GM21526 (cell line): ENCODE results near the gene SNAPC3.
A peak's percentile ranks its signal among the peaks of the same experiment; 100 is the strongest.
"Not testable (repeated sequence)": the region's sequence is repeated elsewhere in the genome, so short reads cannot be mapped to it uniquely, and the experiment has no call there.

Experiments
- ATAC-seq: cut with Tn5 transposase; IDR thresholded peaks from one replicate; pipeline ENCODE4 v1.9.1; 2021; ENCODE audit warnings: moderate library complexity; ENCODE audit not compliant: unreplicated experiment, low FRiP score

SNAPC3 gene

GRCh38 chr9:15421990-15422371 lies 695 bp upstream of the SNAPC3 start:
- ATAC-seq: no peak

- peak; percentile 7 for ATAC-seq
Measured at GRCh38 chr9:15423231-15423985, 732 bp downstream of the SNAPC3 start.

- peak; percentile 45 for ATAC-seq
Measured at GRCh38 chr9:15426019-15426418, 3.3 kb downstream of the SNAPC3 start.

GRCh38 chr9:15427702-15428101 lies 5.0 kb downstream of the SNAPC3 start:
- not testable (repeated sequence) for ATAC-seq

- no peak for ATAC-seq
Measured at GRCh38 chr9:15430920-15431844, 8.5 kb downstream of the SNAPC3 start.

- ATAC-seq: no peak
Measured at GRCh38 chr9:15433191-15433590, 10.5 kb downstream of the SNAPC3 start.

GRCh38 chr9:15433661-15434060 lies 11.0 kb downstream of the SNAPC3 start:
- ATAC-seq: no peak

- ATAC-seq: no peak
Measured at GRCh38 chr9:15438891-15439290, 16.2 kb downstream of the SNAPC3 start.

GRCh38 chr9:15441841-15442240 lies 19.2 kb downstream of the SNAPC3 start:
- not testable (repeated sequence) for ATAC-seq

- not testable (repeated sequence) for ATAC-seq
Measured at GRCh38 chr9:15442264-15442663, 19.6 kb downstream of the SNAPC3 start.

- no peak for ATAC-seq
Measured at GRCh38 chr9:15444141-15444540, 21.5 kb downstream of the SNAPC3 start.

- no peak for ATAC-seq
Measured at GRCh38 chr9:15453956-15454355, 31.3 kb downstream of the SNAPC3 start.

GRCh38 chr9:15461056-15461455 lies 38.4 kb downstream of the SNAPC3 start:
- ATAC-seq: no peak

GRCh38 chr9:15461601-15462000 lies 38.9 kb downstream of the SNAPC3 start:
- ATAC-seq: no peak

- no peak for ATAC-seq
Measured at GRCh38 chr9:15468145-15468544, 45.5 kb downstream of the SNAPC3 start.

- ATAC-seq: no peak
Measured at GRCh38 chr9:15469406-15469805, 46.7 kb downstream of the SNAPC3 start.

GRCh38 chr9:15469862-15470261 lies 47.2 kb downstream of the SNAPC3 start:
- ATAC-seq: no peak

GRCh38 chr9:15475923-15476536 lies 53.4 kb downstream of the SNAPC3 start:
- ATAC-seq: no peak

GRCh38 chr9:15480028-15480427 lies 57.4 kb downstream of the SNAPC3 start:
- ATAC-seq: no peak

- no peak for ATAC-seq
Measured at GRCh38 chr9:15482146-15482545, 59.5 kb downstream of the SNAPC3 start.

GRCh38 chr9:15484802-15485201 lies 62.1 kb downstream of the SNAPC3 start:
- ATAC-seq: no peak
